Measurements from ENCODE around the gene THSD7B.

THSD7B gene

GRCh38 chr2:137048455-137048854 is 283.1 kb downstream of the THSD7B start:
- Histone ChIP-seq H4K20me1 (ENCODE audit: control insufficient read depth, insufficient read depth, low read depth, low read length) (no peaks in the 10 kb centered on the region), H3K27me3 (ENCODE audit: control insufficient read depth, low read length) (no peaks in the 10 kb centered on the region), H3K4me2 (ENCODE audit: low read length) (no peak overlapping the region), H3K4me1 (ENCODE audit: control insufficient read depth, low read length) (no peaks in the 10 kb centered on the region), H3K4me3 (ENCODE audit: low read length) (no peak overlapping the region), H3K27ac (ENCODE audit: low read depth, low read length) (no peak overlapping the region), H3K36me3 (ENCODE audit: control insufficient read depth, low read length) (no peaks in the 10 kb centered on the region), H3F3A (ENCODE audit: control insufficient read depth, insufficient read depth) (no peaks in the 10 kb centered on the region), H3K9me3 (ENCODE audit: control insufficient read depth, insufficient read depth, low read length) (no peaks in the 10 kb centered on the region), H3K79me2 (ENCODE audit: control insufficient read depth, low read length) (no peaks in the 10 kb centered on the region), H3K9me2 (replicated peaks; ENCODE audit: control insufficient read depth, low read length) (no peaks in the 10 kb centered on the region)
- TF ChIP-seq CTCF (IDR thresholded peaks at IDR 0.05; ENCODE audit: low read depth, low read length, poor library complexity, severe bottlenecking): no peak
- no peak for TF ChIP-seq EZH2phosphoT487 (IDR thresholded peaks at IDR 0.05; ENCODE audit: borderline replicate concordance, low read length)

- no peaks in the 10 kb centered on the region for H3K79me2 ChIP-seq (ENCODE audit: control insufficient read depth, low read length)
- H3K27ac ChIP-seq (ENCODE audit: low read depth, low read length): no peak overlapping the region
- no peaks in the 10 kb centered on the region for H3K4me1 ChIP-seq (ENCODE audit: control insufficient read depth, low read length)
- no peaks in the 10 kb centered on the region for H3K9me3 ChIP-seq (ENCODE audit: control insufficient read depth, insufficient read depth, low read length)
- no peak overlapping the region for H3K4me3 ChIP-seq (ENCODE audit: low read length)
- no peaks in the 10 kb centered on the region for H3K36me3 ChIP-seq (ENCODE audit: control insufficient read depth, low read length)
- H3K9me2 ChIP-seq (replicated peaks; ENCODE audit: control insufficient read depth, low read length): no peaks in the 10 kb centered on the region
- no peak overlapping the region for H3K4me2 ChIP-seq (ENCODE audit: low read length)
- H3K27me3 ChIP-seq (ENCODE audit: control insufficient read depth, low read length): no peaks in the 10 kb centered on the region
- no peaks in the 10 kb centered on the region for H4K20me1 ChIP-seq (ENCODE audit: control insufficient read depth, insufficient read depth, low read depth, low read length)
- TF ChIP-seq EZH2phosphoT487 (IDR thresholded peaks at IDR 0.05; ENCODE audit: borderline replicate concordance, low read length) (no peak), CTCF (IDR thresholded peaks at IDR 0.05; ENCODE audit: low read depth, low read length, poor library complexity, severe bottlenecking) (no peak)
- H3F3A ChIP-seq (ENCODE audit: control insufficient read depth, insufficient read depth): no peaks in the 10 kb centered on the region
Observed at GRCh38 chr2:137049518-137049917, 284.2 kb downstream of the THSD7B start.

GRCh38 chr2:137050949-137051348 is 285.6 kb downstream of the THSD7B start:
- Histone ChIP-seq H3K27ac (ENCODE audit: low read depth, low read length) (no peak overlapping the region), H3K36me3 (ENCODE audit: control insufficient read depth, low read length) (no peaks in the 10 kb centered on the region), H3K4me3 (ENCODE audit: low read length) (no peak overlapping the region), H3K9me2 (replicated peaks; ENCODE audit: control insufficient read depth, low read length) (no peaks in the 10 kb centered on the region), H3K4me2 (ENCODE audit: low read length) (no peak overlapping the region), H3K9me3 (ENCODE audit: control insufficient read depth, insufficient read depth, low read length) (no peaks in the 10 kb centered on the region), H3F3A (ENCODE audit: control insufficient read depth, insufficient read depth) (no peaks in the 10 kb centered on the region), H3K4me1 (ENCODE audit: control insufficient read depth, low read length) (no peaks in the 10 kb centered on the region), H4K20me1 (ENCODE audit: control insufficient read depth, insufficient read depth, low read depth, low read length) (no peaks in the 10 kb centered on the region), H3K27me3 (ENCODE audit: control insufficient read depth, low read length) (no peaks in the 10 kb centered on the region), H3K79me2 (ENCODE audit: control insufficient read depth, low read length) (no peaks in the 10 kb centered on the region)
- TF ChIP-seq EZH2phosphoT487 (IDR thresholded peaks at IDR 0.05; ENCODE audit: borderline replicate concordance, low read length) (no peak), CTCF (IDR thresholded peaks at IDR 0.05; ENCODE audit: low read depth, low read length, poor library complexity, severe bottlenecking) (no peak)

Measured in DOHH2 (cell line).